Measurements from ENCODE around the gene NAT9. TPM values are rescaled to one million over a fixed set of nuclear protein-coding genes. Genes with fewer than 3 reads are reported as not detected.
A peak's percentile ranks its signal among the peaks of the same experiment; 100 is the strongest.

The NAT9 gene
- total RNA-seq, 1 donor: 20.2 TPM

- TF ChIP-seq CTCF (IDR thresholded peaks at IDR 0.05; ENCODE audit: insufficient read depth, low read length): no peak
- no peak for DNase-seq (ENCODE audit: low read depth)
- no peak overlapping the region for H3K4me3 ChIP-seq (ENCODE audit: low read depth, low read length)
Measured at GRCh38 chr17:74752822-74753401, 23.2 kb downstream of the NAT9 start.

- DNase-seq (ENCODE audit: low read depth): no peak
- no peak for TF ChIP-seq CTCF (IDR thresholded peaks at IDR 0.05; ENCODE audit: insufficient read depth, low read length)
Measured at GRCh38 chr17:74752415-74752814, 23.7 kb downstream of the NAT9 start.

GRCh38 chr17:74750327-74751069, 25.6 kb downstream of the NAT9 start:
- DNase-seq (ENCODE audit: low read depth): no peak
- no peak for TF ChIP-seq CTCF (IDR thresholded peaks at IDR 0.05; ENCODE audit: insufficient read depth, low read length)
- peak overlapping the region; percentile 83 for H3K4me3 ChIP-seq (ENCODE audit: low read depth, low read length)

More at GRCh38 chr17:74752415-74752814, 23.7 kb downstream of the NAT9 start:
- H3K4me3 ChIP-seq (ENCODE audit: low read depth, low read length): no peak overlapping the region

GRCh38 chr17:74750039-74750326, 26.2 kb downstream of the NAT9 start:
- H3K4me3 ChIP-seq (ENCODE audit: low read depth, low read length): peak overlapping the region; percentile 83
- no peak for TF ChIP-seq CTCF (IDR thresholded peaks at IDR 0.05; ENCODE audit: insufficient read depth, low read length)
- DNase-seq (ENCODE audit: low read depth): no peak

GRCh38 chr17:74749279-74750038, 26.7 kb downstream of the NAT9 start:
- peak overlapping the region; percentile 83 for H3K4me3 ChIP-seq (ENCODE audit: low read depth, low read length)
- no peak for TF ChIP-seq CTCF (IDR thresholded peaks at IDR 0.05; ENCODE audit: insufficient read depth, low read length)
- DNase-seq (ENCODE audit: low read depth): no peak

GRCh38 chr17:74748529-74749278, 27.4 kb downstream of the NAT9 start, which contains the start of gene NHERF1:
TSS of gene NHERF1 (plus strand) at chr17:74748628. CDS start at chr17:74748847, 219 bp downstream.
- H3K4me3 ChIP-seq (ENCODE audit: low read depth, low read length): peak within 1 kb of the TSS; percentile 83
- DNase-seq (ENCODE audit: low read depth): peak; percentile 84
- peak; percentile 14 for TF ChIP-seq CTCF (IDR thresholded peaks at IDR 0.05; ENCODE audit: insufficient read depth, low read length)
